Measurements from ENCODE around the gene SMIM21.
A peak's percentile ranks its signal among the peaks of the same experiment; 100 is the strongest.

The SMIM21 gene

GRCh38 chr18:75467851-75468250 lies 40.3 kb upstream of the SMIM21 start:
- TF ChIP-seq, protein P1, sequence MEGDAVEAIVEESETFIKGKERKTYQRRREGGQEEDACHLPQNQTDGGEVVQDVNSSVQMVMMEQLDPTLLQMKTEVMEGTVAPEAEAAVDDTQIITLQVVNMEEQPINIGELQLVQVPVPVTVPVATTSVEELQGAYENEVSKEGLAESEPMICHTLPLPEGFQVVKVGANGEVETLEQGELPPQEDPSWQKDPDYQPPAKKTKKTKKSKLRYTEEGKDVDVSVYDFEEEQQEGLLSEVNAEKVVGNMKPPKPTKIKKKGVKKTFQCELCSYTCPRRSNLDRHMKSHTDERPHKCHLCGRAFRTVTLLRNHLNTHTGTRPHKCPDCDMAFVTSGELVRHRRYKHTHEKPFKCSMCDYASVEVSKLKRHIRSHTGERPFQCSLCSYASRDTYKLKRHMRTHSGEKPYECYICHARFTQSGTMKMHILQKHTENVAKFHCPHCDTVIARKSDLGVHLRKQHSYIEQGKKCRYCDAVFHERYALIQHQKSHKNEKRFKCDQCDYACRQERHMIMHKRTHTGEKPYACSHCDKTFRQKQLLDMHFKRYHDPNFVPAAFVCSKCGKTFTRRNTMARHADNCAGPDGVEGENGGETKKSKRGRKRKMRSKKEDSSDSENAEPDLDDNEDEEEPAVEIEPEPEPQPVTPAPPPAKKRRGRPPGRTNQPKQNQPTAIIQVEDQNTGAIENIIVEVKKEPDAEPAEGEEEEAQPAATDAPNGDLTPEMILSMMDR (IDR thresholded peaks at IDR 0.05; ENCODE audit: low read depth, low read length, missing control alignments), result no peak
- no peak overlapping the region for H3K4me3 ChIP-seq (ENCODE audit: low read depth, low read length)
- DNase-seq (ENCODE audit: low read depth), result no peak
- in situ Hi-C loops (cut with HindIII; ENCODE audit: low sequenced_read_pairs), result no loop called here

DNA sequence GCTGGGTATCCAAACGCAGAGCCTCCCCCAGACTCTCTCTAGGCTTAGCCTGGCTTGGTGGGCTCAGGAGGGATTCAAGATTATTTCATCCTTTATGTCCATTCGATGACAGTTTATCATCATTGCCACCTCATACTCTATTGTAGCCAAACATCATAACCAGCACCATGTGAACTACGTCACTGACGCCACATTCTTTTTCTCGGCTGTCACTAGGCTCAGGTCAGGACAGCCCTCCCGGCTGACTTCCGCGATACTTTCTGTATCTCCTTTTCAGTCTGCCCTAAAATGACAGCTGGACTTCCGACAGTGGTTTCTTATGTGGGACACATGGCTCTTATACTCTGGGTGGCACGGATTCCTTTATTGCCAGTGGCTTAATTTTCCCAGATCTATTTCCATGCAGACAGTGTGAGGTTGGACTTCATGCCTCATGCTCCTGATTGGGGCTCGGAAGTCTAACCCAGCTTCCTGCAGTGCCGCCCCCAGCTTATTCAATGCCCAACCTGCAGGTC lies 39.8 kb upstream of the SMIM21 start:
- in situ Hi-C loops (cut with HindIII; ENCODE audit: low sequenced_read_pairs), result no loop called here
- TF ChIP-seq, protein P1 (IDR thresholded peaks at IDR 0.05; ENCODE audit: low read depth, low read length, missing control alignments), result no peak
- no peak overlapping the region for H3K4me3 ChIP-seq (ENCODE audit: low read depth, low read length)
- DNase-seq (ENCODE audit: low read depth), result no peak

GRCh38 chr18:75464356-75464755 lies 36.9 kb upstream of the SMIM21 start:
- in situ Hi-C loops (cut with HindIII; ENCODE audit: low sequenced_read_pairs), result no loop called here
- no peak overlapping the region for H3K4me3 ChIP-seq (ENCODE audit: low read depth, low read length)
- TF ChIP-seq, protein P1 (IDR thresholded peaks at IDR 0.05; ENCODE audit: low read depth, low read length, missing control alignments), result no peak
- no peak for DNase-seq (ENCODE audit: low read depth)

- TF ChIP-seq, protein P1 (IDR thresholded peaks at IDR 0.05; ENCODE audit: low read depth, low read length, missing control alignments), result no peak
- in situ Hi-C loops (cut with HindIII; ENCODE audit: low sequenced_read_pairs), result no loop called here
- DNase-seq (ENCODE audit: low read depth), result no peak
- H3K4me3 ChIP-seq (ENCODE audit: low read depth, low read length), result no peak overlapping the region
Measured at GRCh38 chr18:75462178-75462832, 34.8 kb upstream of the SMIM21 start.

DNA sequence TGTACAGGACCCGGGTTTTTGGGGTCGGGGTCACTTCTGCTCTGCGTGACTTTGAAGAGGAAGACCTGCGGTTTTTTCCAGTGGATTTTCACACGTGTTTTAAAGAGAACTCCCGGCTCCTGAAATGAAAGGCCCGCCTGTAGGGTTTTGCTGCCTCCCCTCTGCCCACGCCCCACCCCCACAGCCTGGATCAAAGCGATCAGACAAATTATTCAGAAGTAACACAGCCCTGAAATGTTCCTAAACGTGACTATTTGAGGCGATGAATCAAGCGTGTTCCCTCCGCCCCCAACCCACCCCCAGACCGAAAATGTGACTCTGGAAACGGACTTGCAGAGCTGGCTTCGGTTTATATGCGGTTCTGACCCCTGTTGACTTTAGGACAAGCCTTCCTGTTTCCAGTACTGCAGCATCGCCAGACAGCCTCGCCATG lies 28.7 kb upstream of the SMIM21 start:
- DNase-seq (ENCODE audit: low read depth), result no peak
- H3K4me3 ChIP-seq (ENCODE audit: low read depth, low read length), result peak overlapping the region; percentile 28
- TF ChIP-seq, protein P1 (IDR thresholded peaks at IDR 0.05; ENCODE audit: low read depth, low read length, missing control alignments), result no peak
- in situ Hi-C loops (cut with HindIII; ENCODE audit: low sequenced_read_pairs), result no loop called here

GRCh38 chr18:75455249-75456198 lies 28.0 kb upstream of the SMIM21 start:
- TF ChIP-seq, protein P1 (IDR thresholded peaks at IDR 0.05; ENCODE audit: low read depth, low read length, missing control alignments), result no peak
- in situ Hi-C loops (cut with HindIII; ENCODE audit: low sequenced_read_pairs), result no loop called here
- no peak for DNase-seq (ENCODE audit: low read depth)
- H3K4me3 ChIP-seq (ENCODE audit: low read depth, low read length), result peak overlapping the region; percentile 28

All from astrocyte of the cerebellum (primary cell).